Aorta (tissue), 5 donors: Measurements from ENCODE around the gene KRT33B. TPM values are rescaled to one million over a fixed set of nuclear protein-coding genes. Genes with fewer than 3 reads are reported as not detected.

ENCODE experiments used
- ATAC-seq: fragments of 200-7000 bp; cut with Tn5 transposase; one replicate; pipeline ENCODE4 v1.9.1; 2022; ENCODE audit warnings: moderate library complexity; ENCODE audit not compliant: low FRiP score
- DNase-seq, 2 donors: peaks; one replicate each; pipeline ENCODE4 v3.0.0-alpha.2; 2020
- H3K27ac ChIP-seq, 2 donors: one replicate each; pipeline ENCODE4 v1.5.1; 2013; ENCODE audit warnings: low read length in 2 of 2, mild to moderate bottlenecking in 2 of 2, moderate library complexity in 2 of 2, control low read depth in 1 of 2, inconsistent platforms in 1 of 2, low read depth in 1 of 2
- H3K27me3 ChIP-seq, 2 donors: one replicate each; pipeline ENCODE4 v1.6.1; 2013; ENCODE audit warnings: control low read depth in 1 of 2, low read length in 1 of 2, mild to moderate bottlenecking in 1 of 2, moderate library complexity in 1 of 2; ENCODE audit not compliant: insufficient read depth in 2 of 2, control insufficient read depth in 1 of 2
- H3K36me3 ChIP-seq, 2 donors: one replicate each; pipeline ENCODE4 v1.6.1; 2013; ENCODE audit warnings: control low read depth in 1 of 2, low read length in 1 of 2, mild to moderate bottlenecking in 1 of 2; ENCODE audit not compliant: insufficient read depth in 2 of 2, control insufficient read depth in 1 of 2
- H3K4me1 ChIP-seq, 2 donors: one replicate each; pipeline ENCODE4 v1.6.1; 2013; ENCODE audit warnings: low read length in 2 of 2, control low read depth in 1 of 2, mild to moderate bottlenecking in 1 of 2, moderate library complexity in 1 of 2; ENCODE audit not compliant: insufficient read depth in 2 of 2, control insufficient read depth in 1 of 2
- H3K4me3 ChIP-seq, 2 donors: one replicate each; pipeline ENCODE4 v1.5.1; 2013; ENCODE audit warnings: low read length in 2 of 2, control low read depth in 1 of 2, mild to moderate bottlenecking in 1 of 2
- H3K9me3 ChIP-seq: one replicate; pipeline ENCODE4 v1.6.1; 2013; ENCODE audit warnings: mild to moderate bottlenecking, low read length; ENCODE audit not compliant: control insufficient read depth
- WGBS, 2 donors: extraction: QIAGEN DNeasy Blood & Tissue Kit; methylation state at CpG; one replicate each; pipeline ENCODE4 v1.1.7; 2013; 5-methylcytosine and 5-hydroxymethylcytosine counted together
- intact Hi-C, 2 donors: fragments of 100-400 bp; cut with DNase I; formaldehyde crosslinking; loops; one replicate each; pipeline versions ENCODE4 v1.14.2 to v1.15.0; 2022
- long read RNA-seq, 2 donors: library from polyadenylated mRNA; unstranded; transcript quantifications; one replicate each; pipeline ENCODE4 v2.0.0, GENCODE V29; 2020 to 2021
- polyA plus RNA-seq, 2 donors: library from polyadenylated mRNA; stranded (reverse); fragments of 200-250 nt; gene quantifications; one replicate each; pipeline ENCODE4 v1.2.3, GENCODE V29; 2013
- total RNA-seq, 2 donors: library from RNA; stranded (reverse); fragmentation: NEBNext Ultra II Directional; extraction: Animal tissue kit (Norgen Biotek cat#: 25700); gene quantifications; one replicate each; pipeline ENCODE4 v1.2.1, GENCODE V29; 2021
- donor health status: healthy with polysubstance abuse.
- donor health status: Bipolar disorder and iron deficiency.
- donor health status: DM: no; HTN: no; CAD: no.
- donor health status: DM: no; HTN: no; CAD: no.
- donor health status: DM: yes; HTN: yes; CAD: no.

Gene KRT33B
- total RNA-seq (not detected), polyA plus RNA-seq (not detected)
- long read RNA-seq, donor 1, result 0 reads
- long read RNA-seq, donor 2, result 0 reads

DNA sequence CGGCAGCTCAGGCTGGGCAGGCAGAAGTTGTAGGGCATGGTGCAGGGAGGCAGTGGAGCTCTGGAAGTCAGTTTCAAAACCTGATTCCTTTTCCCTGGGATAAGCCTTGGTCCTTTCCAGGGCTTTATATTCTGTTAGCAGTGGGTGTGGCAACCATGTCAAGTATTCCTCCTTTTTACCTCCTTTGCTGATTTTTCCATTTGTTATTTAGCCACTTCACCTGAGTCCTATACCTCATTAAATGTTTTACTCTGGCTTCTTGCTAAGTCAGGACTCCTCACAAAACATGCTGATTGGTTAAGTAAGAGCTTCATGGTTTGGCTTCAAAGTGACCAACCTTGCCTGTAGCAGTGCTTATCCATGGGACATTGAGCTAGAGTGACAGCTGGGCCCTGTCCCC, at the start of gene KRT33B:
KRT33B (minus strand) TSS at position 101 of the 400 bp plus-strand sequence; CDS start at position 38, 63 bp downstream.
- intact Hi-C loops, result no loop called here
- WGBS, 2 donors, result 92 to 93% methylated on average over 1 of the region's 1 CpG

DNA sequence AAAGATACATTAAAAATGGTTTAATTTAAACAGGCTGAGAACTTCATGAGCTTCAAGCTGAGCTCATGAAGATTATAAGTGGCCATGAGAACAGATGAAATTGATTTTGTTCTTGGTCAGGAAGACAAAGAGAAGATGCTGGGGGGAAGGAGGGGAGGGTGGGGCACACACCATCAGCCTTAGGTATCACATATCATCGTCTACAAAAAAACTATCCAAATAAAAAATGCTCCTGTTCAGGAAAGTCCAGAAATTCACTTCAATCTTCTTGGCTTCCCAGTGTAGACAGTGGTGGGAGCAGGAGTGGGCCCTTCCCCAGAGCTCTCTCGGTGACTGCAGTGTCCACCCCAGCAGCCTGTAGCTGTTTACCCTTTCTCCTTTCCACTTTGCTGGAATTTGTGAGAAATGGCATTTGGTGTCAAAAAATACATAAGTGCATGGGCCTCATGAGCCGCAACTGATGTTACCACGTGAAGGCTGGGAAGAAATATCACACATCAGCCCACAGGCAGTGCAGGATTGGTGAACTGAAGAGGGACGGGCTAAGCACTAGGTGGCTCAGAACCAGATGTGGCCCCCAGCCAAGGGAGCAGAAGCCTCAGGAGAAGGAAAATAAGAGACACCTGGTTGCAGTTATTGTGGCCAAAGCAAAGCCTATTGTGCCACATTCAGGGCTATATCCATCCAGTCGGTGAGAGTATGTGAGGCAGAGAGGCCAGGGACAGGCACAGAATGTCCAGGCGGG, 48.7 kb upstream of the KRT33B start:
- WGBS, 2 donors, result 76 to 80% methylated on average over 7 of the region's 7 CpGs
- Histone ChIP-seq H3K27ac (no peak overlapping the region), H3K36me3 (no peaks in the 10 kb centered on the region), H3K27me3 (no peaks in the 10 kb centered on the region), H3K9me3 (no peaks in the 10 kb centered on the region), H3K4me1 (no peaks in the 10 kb centered on the region), H3K4me3 (no peak overlapping the region)
- intact Hi-C loops, result no loop called here
- no peak for ATAC-seq
- no peak for DNase-seq

More for the DNA sequence above, at the start of gene KRT33B:
- no peaks in the 10 kb centered on the region for H3K27me3 ChIP-seq
- H3K4me1 ChIP-seq, result no peaks in the 10 kb centered on the region
- no peak within 1 kb of the TSS for H3K4me3 ChIP-seq
- DNase-seq (no peak), ATAC-seq (no peak)
- no peaks in the 10 kb centered on the region for H3K36me3 ChIP-seq
- no peaks in the 10 kb centered on the region for H3K9me3 ChIP-seq
- H3K27ac ChIP-seq, result no peak within 1 kb of the TSS

DNA sequence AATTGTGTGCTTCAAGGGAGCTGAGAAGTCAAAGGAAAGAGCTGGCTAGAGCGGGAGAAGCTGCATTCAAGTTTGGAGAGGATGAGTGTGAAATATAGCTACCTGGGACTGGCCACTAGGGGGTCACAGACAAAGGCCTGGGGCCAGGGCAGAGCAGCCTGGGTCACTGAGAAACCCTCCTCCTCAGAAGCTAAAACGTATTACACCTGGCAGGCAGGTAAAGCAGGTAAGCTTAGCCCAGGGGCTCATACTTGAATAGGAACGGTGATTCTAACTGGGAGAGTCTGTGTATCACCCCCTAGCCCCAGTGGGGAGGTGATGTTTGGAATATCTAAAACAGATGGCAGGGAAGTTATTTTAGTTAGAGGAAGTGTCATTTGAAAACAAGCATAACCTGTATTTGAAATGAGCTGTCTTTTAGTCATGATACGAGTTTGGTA, 48.0 kb upstream of the KRT33B start:
- Histone ChIP-seq H3K4me3 (no peak overlapping the region), H3K27ac (no peak overlapping the region), H3K27me3 (no peaks in the 10 kb centered on the region), H3K9me3 (no peaks in the 10 kb centered on the region), H3K36me3 (no peaks in the 10 kb centered on the region), H3K4me1 (no peaks in the 10 kb centered on the region)
- ATAC-seq (no peak), DNase-seq (no peak)
- intact Hi-C loops, result no loop called here
- 43 to 44% methylated on average over 4 of the region's 4 CpGs for WGBS, 2 donors

DNA sequence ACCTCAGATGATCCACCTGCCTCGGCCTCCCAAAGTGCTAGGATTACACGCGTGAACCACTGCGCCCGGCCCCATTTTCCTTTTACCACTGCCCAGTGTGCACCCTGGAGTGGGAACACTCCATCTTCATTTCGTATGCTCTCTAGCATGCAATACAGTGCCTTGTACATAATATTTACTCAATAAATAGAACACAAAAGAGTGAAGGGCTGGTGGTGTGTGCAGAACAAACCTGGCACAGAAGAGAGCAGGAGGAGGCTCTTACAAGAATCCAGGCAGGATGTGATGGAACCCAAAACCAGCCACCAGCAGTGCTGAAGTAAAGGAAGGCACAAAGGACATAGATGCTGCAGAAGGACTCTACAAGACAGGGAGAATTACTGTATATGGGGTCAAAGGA, 47.5 kb upstream of the KRT33B start:
- intact Hi-C loops, result no loop called here
- no peak overlapping the region for H3K4me3 ChIP-seq
- WGBS, 2 donors, result 89 to 93% methylated on average over 6 of the region's 6 CpGs
- H3K9me3 ChIP-seq, result no peaks in the 10 kb centered on the region
- ATAC-seq, result no peak
- DNase-seq, result no peak
- no peaks in the 10 kb centered on the region for H3K36me3 ChIP-seq
- H3K27me3 ChIP-seq, result no peaks in the 10 kb centered on the region
- H3K27ac ChIP-seq, result no peak overlapping the region
- H3K4me1 ChIP-seq, result no peaks in the 10 kb centered on the region

DNA sequence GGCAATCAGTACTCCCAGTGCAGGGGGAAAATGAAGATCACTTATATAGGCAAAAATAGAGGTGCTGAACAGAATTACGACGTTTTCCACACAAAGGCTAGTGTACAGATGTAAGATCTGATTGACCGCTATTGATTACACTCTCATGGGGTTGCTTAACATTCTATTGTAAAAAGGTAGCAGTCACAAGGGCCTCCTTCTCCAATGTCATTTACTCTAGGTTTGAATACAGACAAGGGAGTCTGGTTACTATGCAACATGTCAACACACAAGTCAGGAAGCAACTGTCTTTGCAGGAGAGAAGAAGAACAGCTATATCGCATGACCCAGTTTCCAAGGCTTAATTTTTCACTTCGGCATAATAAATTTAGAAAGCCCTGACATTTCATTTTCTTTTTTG, 46.9 kb upstream of the KRT33B start:
- H3K27me3 ChIP-seq, result no peaks in the 10 kb centered on the region
- no peaks in the 10 kb centered on the region for H3K4me1 ChIP-seq
- DNase-seq (no peak), ATAC-seq (no peak)
- no peaks in the 10 kb centered on the region for H3K36me3 ChIP-seq
- H3K27ac ChIP-seq, result no peak overlapping the region
- intact Hi-C loops, result no loop called here
- 79 to 84% methylated on average over 5 of the region's 5 CpGs for WGBS, 2 donors
- no peak overlapping the region for H3K4me3 ChIP-seq
- no peaks in the 10 kb centered on the region for H3K9me3 ChIP-seq

DNA sequence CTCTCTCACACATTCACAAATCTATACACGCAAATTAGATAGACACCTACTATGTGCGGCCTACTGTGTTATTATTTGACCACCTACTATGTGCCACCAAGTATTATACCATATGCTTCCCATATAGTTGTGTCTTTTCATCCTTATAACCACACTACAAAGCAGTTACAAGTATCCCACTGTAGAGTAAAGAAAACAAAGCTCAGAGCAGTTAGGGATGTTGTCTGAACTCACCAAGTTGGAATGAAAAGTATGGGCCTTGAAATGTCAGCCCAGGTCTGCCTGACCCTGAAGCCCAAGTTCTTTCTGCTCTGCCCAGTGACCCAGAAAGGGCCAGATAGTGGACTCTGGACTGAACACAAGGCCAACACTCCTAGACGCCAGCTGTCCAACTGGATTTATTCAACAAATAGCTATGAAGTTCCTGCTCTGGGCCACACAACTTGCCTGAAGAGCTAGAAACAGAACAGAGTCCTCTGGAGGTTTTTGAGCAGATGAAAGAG, 46.3 kb upstream of the KRT33B start:
- H3K36me3 ChIP-seq, result no peaks in the 10 kb centered on the region
- WGBS, 2 donors, result 52 to 57% methylated on average over 3 of the region's 3 CpGs
- H3K27ac ChIP-seq, result no peak overlapping the region
- intact Hi-C loops, result no loop called here
- peak; percentile 45 for ATAC-seq
- no peak overlapping the region for H3K4me3 ChIP-seq
- no peaks in the 10 kb centered on the region for H3K9me3 ChIP-seq
- no peaks in the 10 kb centered on the region for H3K27me3 ChIP-seq
- H3K4me1 ChIP-seq, result no peaks in the 10 kb centered on the region
- no peak for DNase-seq

DNA sequence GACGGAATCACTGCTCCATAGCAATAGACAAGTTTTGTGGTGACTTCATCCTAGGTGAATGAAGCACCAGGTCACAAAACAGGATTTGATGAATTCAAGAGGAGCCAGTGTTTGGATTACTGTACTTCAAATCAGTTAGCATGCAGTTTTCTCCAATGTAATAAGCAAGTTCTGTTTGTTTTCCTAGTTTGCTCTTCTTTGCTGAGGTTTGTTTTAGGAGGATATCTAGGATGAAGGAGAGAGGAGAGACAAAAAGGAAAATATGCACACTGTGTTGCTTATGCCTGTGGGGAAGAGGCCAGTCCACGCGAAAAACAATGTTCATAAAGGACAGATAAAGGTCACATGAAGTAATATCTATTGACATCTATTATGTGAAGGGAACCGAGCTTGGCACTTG, 45.8 kb upstream of the KRT33B start:
- ATAC-seq (no peak), DNase-seq (no peak)
- H3K27me3 ChIP-seq, result no peaks in the 10 kb centered on the region
- intact Hi-C loops, result no loop called here
- H3K27ac ChIP-seq, result no peak overlapping the region
- 79 to 81% methylated on average over 4 of the region's 4 CpGs for WGBS, 2 donors
- no peaks in the 10 kb centered on the region for H3K36me3 ChIP-seq
- no peak overlapping the region for H3K4me3 ChIP-seq
- no peaks in the 10 kb centered on the region for H3K9me3 ChIP-seq
- H3K4me1 ChIP-seq, result no peaks in the 10 kb centered on the region

DNA sequence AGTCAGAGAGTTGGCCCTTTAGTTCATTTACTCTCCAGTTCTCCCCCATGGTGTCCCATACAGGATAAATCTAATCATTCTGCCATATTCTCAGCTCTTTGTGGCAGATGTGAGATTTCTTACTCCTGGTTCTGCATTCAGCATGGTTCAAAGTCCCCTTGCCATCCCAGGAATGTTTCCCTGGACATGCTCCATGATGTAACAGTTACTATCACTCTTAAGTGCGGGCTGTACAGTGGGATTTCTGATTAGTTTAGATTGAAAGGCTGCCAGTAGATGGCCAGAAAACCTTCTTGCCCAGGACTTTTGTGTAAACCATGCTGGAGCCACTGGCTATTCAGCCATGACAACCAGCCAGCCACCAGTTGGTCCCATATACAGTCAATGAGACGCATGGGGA, 44.4 kb upstream of the KRT33B start:
- WGBS, 2 donors, result 69 to 78% methylated on average over 2 of the region's 2 CpGs
- no peaks in the 10 kb centered on the region for H3K27me3 ChIP-seq
- ATAC-seq, result no peak
- DNase-seq, result no peak
- H3K9me3 ChIP-seq, result no peaks in the 10 kb centered on the region
- no peaks in the 10 kb centered on the region for H3K36me3 ChIP-seq
- no peak overlapping the region for H3K4me3 ChIP-seq
- no peak overlapping the region for H3K27ac ChIP-seq
- intact Hi-C loops, result no loop called here
- H3K4me1 ChIP-seq, result no peaks in the 10 kb centered on the region

DNA sequence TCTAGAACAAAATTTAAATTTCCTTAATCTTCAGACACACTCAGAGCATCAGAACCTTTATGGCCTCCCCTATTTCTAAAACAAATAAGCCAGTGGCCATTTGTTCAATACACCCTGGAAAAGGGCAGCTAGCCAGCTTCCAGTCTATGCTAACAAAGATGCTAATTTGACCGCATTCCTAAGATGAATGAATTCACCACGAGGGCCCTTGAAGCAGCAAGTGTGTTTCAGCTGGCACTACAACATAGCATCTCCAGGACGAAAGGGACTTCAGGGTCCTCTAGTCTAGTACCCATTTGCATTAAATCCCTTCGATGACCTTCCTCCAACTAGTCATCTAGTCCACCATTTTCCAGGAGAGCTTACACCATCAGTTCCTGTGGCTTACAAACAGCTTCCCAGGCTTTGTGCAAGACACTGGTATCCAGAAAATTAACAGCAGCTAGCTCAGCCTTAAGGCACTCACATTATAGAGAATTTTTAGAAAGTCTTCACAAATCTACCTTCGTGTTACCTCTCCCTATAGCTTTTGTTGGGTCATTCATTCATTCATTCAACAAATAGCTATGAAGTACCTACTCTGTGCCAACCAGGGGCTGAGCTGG, 43.8 kb upstream of the KRT33B start:
- H3K4me1 ChIP-seq, result no peaks in the 10 kb centered on the region
- H3K36me3 ChIP-seq, result no peaks in the 10 kb centered on the region
- intact Hi-C loops, result no loop called here
- H3K27me3 ChIP-seq, result no peaks in the 10 kb centered on the region
- WGBS, 2 donors, result 56 to 58% methylated on average over 5 of the region's 5 CpGs
- H3K9me3 ChIP-seq, result no peaks in the 10 kb centered on the region
- no peak overlapping the region for H3K4me3 ChIP-seq
- ATAC-seq (no peak), DNase-seq (no peak)
- H3K27ac ChIP-seq, result no peak overlapping the region
